Measurements from ENCODE around the gene PALD1.

GRCh38 chr10:70496341-70497119 lies 18.0 kb downstream of the PALD1 start:
- TF ChIP-seq, protein P1, sequence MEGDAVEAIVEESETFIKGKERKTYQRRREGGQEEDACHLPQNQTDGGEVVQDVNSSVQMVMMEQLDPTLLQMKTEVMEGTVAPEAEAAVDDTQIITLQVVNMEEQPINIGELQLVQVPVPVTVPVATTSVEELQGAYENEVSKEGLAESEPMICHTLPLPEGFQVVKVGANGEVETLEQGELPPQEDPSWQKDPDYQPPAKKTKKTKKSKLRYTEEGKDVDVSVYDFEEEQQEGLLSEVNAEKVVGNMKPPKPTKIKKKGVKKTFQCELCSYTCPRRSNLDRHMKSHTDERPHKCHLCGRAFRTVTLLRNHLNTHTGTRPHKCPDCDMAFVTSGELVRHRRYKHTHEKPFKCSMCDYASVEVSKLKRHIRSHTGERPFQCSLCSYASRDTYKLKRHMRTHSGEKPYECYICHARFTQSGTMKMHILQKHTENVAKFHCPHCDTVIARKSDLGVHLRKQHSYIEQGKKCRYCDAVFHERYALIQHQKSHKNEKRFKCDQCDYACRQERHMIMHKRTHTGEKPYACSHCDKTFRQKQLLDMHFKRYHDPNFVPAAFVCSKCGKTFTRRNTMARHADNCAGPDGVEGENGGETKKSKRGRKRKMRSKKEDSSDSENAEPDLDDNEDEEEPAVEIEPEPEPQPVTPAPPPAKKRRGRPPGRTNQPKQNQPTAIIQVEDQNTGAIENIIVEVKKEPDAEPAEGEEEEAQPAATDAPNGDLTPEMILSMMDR (IDR thresholded peaks at IDR 0.05 in 2 of 3, conservative IDR thresholded peaks at IDR 0.05 in 1 of 3; ENCODE audit: borderline replicate concordance in 1 of 3, insufficient read depth in 1 of 3, low read depth in 2 of 3, low read length in 2 of 3): no peak
- TF ChIP-seq EZH2 (IDR thresholded peaks at IDR 0.05): no peak
- no peak for TF ChIP-seq ZNF274 (IDR thresholded peaks at IDR 0.05; ENCODE audit: low read depth, low read length)
- no peak for TF ChIP-seq POLR2AphosphoS5 (IDR thresholded peaks at IDR 0.05; ENCODE audit: low read depth, low read length)
- TF ChIP-seq POLR2A (IDR thresholded peaks at IDR 0.05; ENCODE audit: borderline replicate concordance, extremely low read depth, insufficient read depth, insufficient read length): no peak
- no peak for TF ChIP-seq SP1 (IDR thresholded peaks at IDR 0.05; ENCODE audit: low read depth)
- TF ChIP-seq CBX3 (IDR thresholded peaks at IDR 0.05; ENCODE audit: low read depth): no peak
- no peak for TF ChIP-seq SIN3A (IDR thresholded peaks at IDR 0.05; ENCODE audit: low read depth)
- no peak for TF ChIP-seq EZH2phosphoT487 (IDR thresholded peaks at IDR 0.05; ENCODE audit: borderline replicate concordance)
- TF ChIP-seq JUND (IDR thresholded peaks at IDR 0.05): no peak
- TF ChIP-seq ZFX (IDR thresholded peaks at IDR 0.05): no peak

All from HCT116 (cell line).